SK-N-SH treated with all-trans-retinoic acid at 6 μM for 48 hours (cell line): ENCODE measurements around the gene MIER1.

ENCODE experiments used
- ATAC-seq: fragments of 200-7000 bp; cut with Tn5 transposase; 3 replicates; pipeline ENCODE4 v1.9.1; 2020; ENCODE audit warnings: mild to moderate bottlenecking, moderate library complexity
- ARNTL ChIP-seq: fragments of 450-650 bp; formaldehyde crosslinking; IDR thresholded peaks from 2 replicates; pipeline ENCODE4 v1.5.0; 2020; ENCODE audit warnings: low read depth, mild to moderate bottlenecking, moderate library complexity, borderline replicate concordance
- BACH2 ChIP-seq: fragments of 250-450 bp; sonication (Bioruptor Pico); IDR thresholded peaks from 2 replicates; pipeline ENCODE4 v1.9.0; 2021; ENCODE audit warnings: mild to moderate bottlenecking, borderline replicate concordance
- CSRNP3 ChIP-seq: fragments of 250-450 bp; sonication (Bioruptor Pico); IDR thresholded peaks from 2 replicates; pipeline ENCODE4 v1.5.1; 2021; ENCODE audit warnings: mild to moderate bottlenecking, moderate library complexity
- ISL1 ChIP-seq: fragments of 250-450 bp; sonication (Bioruptor Pico); IDR thresholded peaks from 2 replicates; pipeline ENCODE4 v2.1.2; 2022; ENCODE audit warnings: mild to moderate bottlenecking, moderate library complexity
- OSR1 ChIP-seq: fragments of 250-450 bp; sonication (Bioruptor Pico); IDR thresholded peaks from 2 replicates; pipeline ENCODE4 v1.8.0; 2022; ENCODE audit warnings: moderate library complexity, mild to moderate bottlenecking, inconsistent platforms
- PATZ1 ChIP-seq: fragments of 250-450 bp; sonication (Bioruptor Pico); IDR thresholded peaks from 2 replicates; pipeline ENCODE4 v1.8.0; 2020; ENCODE audit warnings: mild to moderate bottlenecking, moderate library complexity, borderline replicate concordance
- PPARA ChIP-seq: fragments of 250-450 bp; sonication (Bioruptor Pico); IDR thresholded peaks from 2 replicates; pipeline ENCODE4 v1.5.0; 2020; ENCODE audit warnings: mild to moderate bottlenecking, borderline replicate concordance
- RARB ChIP-seq: fragments of 250-450 bp; sonication (Bioruptor Pico); IDR thresholded peaks from 2 replicates; pipeline ENCODE4 v1.8.0; 2021; ENCODE audit warnings: mild to moderate bottlenecking, moderate library complexity
- TCF4 ChIP-seq: fragments of 250-450 bp; sonication (Bioruptor Pico); IDR thresholded peaks from 2 replicates; pipeline ENCODE4 v1.8.0; 2021; ENCODE audit warnings: mild to moderate bottlenecking, moderate library complexity, borderline replicate concordance
- TOX ChIP-seq: fragments of 250-450 bp; sonication (Bioruptor Pico); IDR thresholded peaks from 2 replicates; pipeline ENCODE4 v1.8.0; 2021; ENCODE audit warnings: mild to moderate bottlenecking, moderate library complexity, borderline replicate concordance
- ZC3H10 ChIP-seq: fragments of 250-450 bp; sonication (Bioruptor Pico); IDR thresholded peaks from 2 replicates; pipeline ENCODE4 v1.5.1; 2021; ENCODE audit warnings: mild to moderate bottlenecking, moderate library complexity
- ZFP3 ChIP-seq: fragments of 250-450 bp; sonication (Bioruptor Pico); IDR thresholded peaks from 2 replicates; pipeline ENCODE4 v1.5.0; 2020; ENCODE audit warnings: mild to moderate bottlenecking, moderate library complexity
- ZFP30 ChIP-seq: fragments of 450-650 bp; formaldehyde crosslinking; IDR thresholded peaks from 2 replicates; pipeline ENCODE4 v1.5.0; 2022; ENCODE audit warnings: mild to moderate bottlenecking, moderate library complexity
- ZNF565 ChIP-seq: fragments of 450-650 bp; formaldehyde crosslinking; conservative IDR thresholded peaks from 2 replicates; pipeline ENCODE4 v1.5.0; 2020; ENCODE audit warnings: low read depth, mild to moderate bottlenecking, moderate library complexity
- ZNF70 ChIP-seq: fragments of 450-650 bp; formaldehyde crosslinking; IDR thresholded peaks from 2 replicates; pipeline ENCODE4 v1.5.0; 2020; ENCODE audit warnings: mild to moderate bottlenecking, moderate library complexity
- ZNF8 ChIP-seq: fragments of 450-650 bp; formaldehyde crosslinking; IDR thresholded peaks from 2 replicates; pipeline ENCODE4 v1.5.0; 2020; ENCODE audit warnings: mild to moderate bottlenecking, moderate library complexity
- TF ChIP-seq, protein P1 (sequence below): fragments of 250-450 bp; sonication (Bioruptor Pico); IDR thresholded peaks from 2 replicates; pipeline ENCODE4 v1.5.0; 2020; ENCODE audit warnings: mild to moderate bottlenecking, moderate library complexity

MIER1 gene

GRCh38 chr1:66929999-66930822, 5.4 kb downstream of the MIER1 start (continued):
- TF ChIP-seq PATZ1 = peak; percentile 63; the same call in 1 of the 2 replicates
- peak; percentile 87 for TF ChIP-seq PPARA (CRISPR knock-in tag)
- TF ChIP-seq CSRNP3 = no peak
- TF ChIP-seq ZFP30 (CRISPR knock-in tag) = 0 out of 2 replicates have a peak, but pooled peaks have one; percentile 18
- TF ChIP-seq TOX (CRISPR knock-in tag) = no peak
- TF ChIP-seq ZNF8 (CRISPR knock-in tag) = 0 out of 2 replicates have a peak, but pooled peaks have one; percentile 52
- TF ChIP-seq ARNTL (CRISPR knock-in tag) = 0 out of 2 replicates have a peak, but pooled peaks have one; percentile 45
- TF ChIP-seq ISL1 = no peak
- TF ChIP-seq TCF4 (CRISPR knock-in tag) = no peak; the same call in 1 of the 2 replicates
- TF ChIP-seq ZC3H10 (CRISPR knock-in tag) = peak; percentile 62; the same call in 1 of the 2 replicates
- peak; percentile 90 for TF ChIP-seq ZNF565 (CRISPR knock-in tag)

DNA sequence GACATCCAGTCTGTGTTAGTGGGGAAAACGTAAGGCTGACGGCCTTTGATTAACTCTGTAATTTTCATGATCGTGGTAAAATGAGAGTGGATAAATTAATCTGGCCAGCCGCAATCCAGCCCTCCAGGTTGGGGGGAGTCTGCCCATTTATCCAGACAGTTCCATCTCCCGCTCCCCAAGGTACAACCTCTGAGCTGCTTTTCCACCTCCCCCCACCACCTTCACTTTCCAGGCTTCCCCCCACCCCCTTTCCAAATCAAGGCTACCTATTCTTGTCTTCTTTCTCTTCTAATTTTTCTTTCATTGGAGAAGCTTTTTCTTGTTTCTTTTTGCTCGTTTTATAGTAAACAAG, 6.0 kb downstream of the MIER1 start:
- TF ChIP-seq ZC3H10 (CRISPR knock-in tag) (no peak), ISL1 (no peak), TCF4 (CRISPR knock-in tag) (no peak), CSRNP3 (no peak), ZFP30 (CRISPR knock-in tag) (no peak), ZNF70 (CRISPR knock-in tag) (no peak), PPARA (CRISPR knock-in tag) (no peak), TOX (CRISPR knock-in tag) (no peak)
- TF ChIP-seq, protein P1, sequence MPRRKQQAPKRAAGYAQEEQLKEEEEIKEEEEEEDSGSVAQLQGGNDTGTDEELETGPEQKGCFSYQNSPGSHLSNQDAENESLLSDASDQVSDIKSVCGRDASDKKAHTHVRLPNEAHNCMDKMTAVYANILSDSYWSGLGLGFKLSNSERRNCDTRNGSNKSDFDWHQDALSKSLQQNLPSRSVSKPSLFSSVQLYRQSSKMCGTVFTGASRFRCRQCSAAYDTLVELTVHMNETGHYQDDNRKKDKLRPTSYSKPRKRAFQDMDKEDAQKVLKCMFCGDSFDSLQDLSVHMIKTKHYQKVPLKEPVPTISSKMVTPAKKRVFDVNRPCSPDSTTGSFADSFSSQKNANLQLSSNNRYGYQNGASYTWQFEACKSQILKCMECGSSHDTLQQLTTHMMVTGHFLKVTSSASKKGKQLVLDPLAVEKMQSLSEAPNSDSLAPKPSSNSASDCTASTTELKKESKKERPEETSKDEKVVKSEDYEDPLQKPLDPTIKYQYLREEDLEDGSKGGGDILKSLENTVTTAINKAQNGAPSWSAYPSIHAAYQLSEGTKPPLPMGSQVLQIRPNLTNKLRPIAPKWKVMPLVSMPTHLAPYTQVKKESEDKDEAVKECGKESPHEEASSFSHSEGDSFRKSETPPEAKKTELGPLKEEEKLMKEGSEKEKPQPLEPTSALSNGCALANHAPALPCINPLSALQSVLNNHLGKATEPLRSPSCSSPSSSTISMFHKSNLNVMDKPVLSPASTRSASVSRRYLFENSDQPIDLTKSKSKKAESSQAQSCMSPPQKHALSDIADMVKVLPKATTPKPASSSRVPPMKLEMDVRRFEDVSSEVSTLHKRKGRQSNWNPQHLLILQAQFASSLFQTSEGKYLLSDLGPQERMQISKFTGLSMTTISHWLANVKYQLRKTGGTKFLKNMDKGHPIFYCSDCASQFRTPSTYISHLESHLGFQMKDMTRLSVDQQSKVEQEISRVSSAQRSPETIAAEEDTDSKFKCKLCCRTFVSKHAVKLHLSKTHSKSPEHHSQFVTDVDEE (CRISPR knock-in tag) = no peak
- ATAC-seq = peak; percentile 16

GRCh38 chr1:66931590-66931989, 6.8 kb downstream of the MIER1 start:
- no peak for TF ChIP-seq CSRNP3
- TF ChIP-seq ZFP3 (CRISPR knock-in tag) = no peak
- TF ChIP-seq OSR1 (CRISPR knock-in tag) = no peak
- no peak for TF ChIP-seq ISL1
- no peak for TF ChIP-seq PPARA (CRISPR knock-in tag)
- TF ChIP-seq BACH2 (CRISPR knock-in tag) = no peak
- no peak for TF ChIP-seq ZC3H10 (CRISPR knock-in tag)
- TF ChIP-seq ZFP30 (CRISPR knock-in tag) = no peak
- no peak for TF ChIP-seq RARB
- TF ChIP-seq TOX (CRISPR knock-in tag) = no peak
- ATAC-seq = no peak
